Mammary epithelial cell (primary cell): ENCODE measurements around the gene AP2M1.

Source experiments
- EZH2 ChIP-seq: IDR thresholded peaks from 2 replicates; pipeline ENCODE4 v1.6.1; 2012; ENCODE audit warnings: low read length, inconsistent platforms, borderline replicate concordance
- TF ChIP-seq, protein P1 (sequence below), 2 donors: IDR thresholded peaks in 1 of 2; conservative IDR thresholded peaks in 1 of 2; 2 replicates each; pipeline ENCODE4 v1.5.1; 2011 to 2012; ENCODE audit warnings: inconsistent platforms in 2 of 2, low read length in 2 of 2, mild to moderate bottlenecking in 2 of 2, control low read depth in 1 of 2, low read depth in 1 of 2; ENCODE audit not compliant: insufficient read depth in 1 of 2; ENCODE audit errors: extremely low read depth in 1 of 2

DNA sequence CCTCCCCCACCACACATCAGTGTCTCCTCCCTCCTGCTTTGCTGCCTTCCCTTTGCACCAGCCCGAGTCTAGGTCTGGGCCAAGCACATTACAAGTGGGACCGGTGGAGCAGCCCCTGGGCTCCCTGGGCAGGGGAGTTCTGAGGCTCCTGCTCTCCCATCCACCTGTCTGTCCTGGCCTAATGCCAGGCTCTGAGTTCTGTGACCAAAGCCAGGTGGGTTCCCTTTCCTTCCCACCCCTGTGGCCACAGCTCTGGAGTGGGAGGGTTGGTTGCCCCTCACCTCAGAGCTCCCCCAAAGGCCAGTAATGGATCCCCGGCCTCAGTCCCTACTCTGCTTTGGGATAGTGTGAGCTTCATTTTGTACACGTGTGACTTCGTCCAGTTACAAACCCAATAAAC, 9.0 kb downstream of the AP2M1 start:
- TF ChIP-seq EZH2, result no peak
- TF ChIP-seq, protein P1, sequence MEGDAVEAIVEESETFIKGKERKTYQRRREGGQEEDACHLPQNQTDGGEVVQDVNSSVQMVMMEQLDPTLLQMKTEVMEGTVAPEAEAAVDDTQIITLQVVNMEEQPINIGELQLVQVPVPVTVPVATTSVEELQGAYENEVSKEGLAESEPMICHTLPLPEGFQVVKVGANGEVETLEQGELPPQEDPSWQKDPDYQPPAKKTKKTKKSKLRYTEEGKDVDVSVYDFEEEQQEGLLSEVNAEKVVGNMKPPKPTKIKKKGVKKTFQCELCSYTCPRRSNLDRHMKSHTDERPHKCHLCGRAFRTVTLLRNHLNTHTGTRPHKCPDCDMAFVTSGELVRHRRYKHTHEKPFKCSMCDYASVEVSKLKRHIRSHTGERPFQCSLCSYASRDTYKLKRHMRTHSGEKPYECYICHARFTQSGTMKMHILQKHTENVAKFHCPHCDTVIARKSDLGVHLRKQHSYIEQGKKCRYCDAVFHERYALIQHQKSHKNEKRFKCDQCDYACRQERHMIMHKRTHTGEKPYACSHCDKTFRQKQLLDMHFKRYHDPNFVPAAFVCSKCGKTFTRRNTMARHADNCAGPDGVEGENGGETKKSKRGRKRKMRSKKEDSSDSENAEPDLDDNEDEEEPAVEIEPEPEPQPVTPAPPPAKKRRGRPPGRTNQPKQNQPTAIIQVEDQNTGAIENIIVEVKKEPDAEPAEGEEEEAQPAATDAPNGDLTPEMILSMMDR (conservative IDR thresholded peaks at IDR 0.05 in 1 of 2, IDR thresholded peaks at IDR 0.05 in 1 of 2; ENCODE audit: extremely low read depth in 1 of 2, insufficient read depth in 1 of 2, low read depth in 1 of 2, low read length in 2 of 2), result no peak
